ENCODE data around the gene NUPR1.

- TF ChIP-seq TCF12 (IDR thresholded peaks at IDR 0.05; ENCODE audit: low read depth) = no peak
- TF ChIP-seq RAD21 (IDR thresholded peaks at IDR 0.05; ENCODE audit: low read depth) = no peak
- no peak for TF ChIP-seq EP300 (IDR thresholded peaks at IDR 0.05; ENCODE audit: borderline replicate concordance)
- no peak for TF ChIP-seq REST (IDR thresholded peaks at IDR 0.05; ENCODE audit: low read depth)
- TF ChIP-seq CREB1 (IDR thresholded peaks at IDR 0.05; ENCODE audit: low read depth) = no peak
- TF ChIP-seq, protein P1, sequence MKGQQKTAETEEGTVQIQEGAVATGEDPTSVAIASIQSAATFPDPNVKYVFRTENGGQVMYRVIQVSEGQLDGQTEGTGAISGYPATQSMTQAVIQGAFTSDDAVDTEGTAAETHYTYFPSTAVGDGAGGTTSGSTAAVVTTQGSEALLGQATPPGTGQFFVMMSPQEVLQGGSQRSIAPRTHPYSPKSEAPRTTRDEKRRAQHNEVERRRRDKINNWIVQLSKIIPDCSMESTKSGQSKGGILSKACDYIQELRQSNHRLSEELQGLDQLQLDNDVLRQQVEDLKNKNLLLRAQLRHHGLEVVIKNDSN (IDR thresholded peaks at IDR 0.05) = no peak
- no peak for TF ChIP-seq TEAD4 (IDR thresholded peaks at IDR 0.05)
- TF ChIP-seq YY1 (IDR thresholded peaks at IDR 0.05; ENCODE audit: low read depth) = no peak
Observed at GRCh38 chr16:28555561-28555960, 16.8 kb upstream of the NUPR1 start.
